Panc1 (cell line): Measurements from ENCODE around the gene ZC2HC1B.

Experiments
- POLR2AphosphoS5 ChIP-seq: IDR thresholded peaks from 2 replicates; pipeline ENCODE4 v1.6.1; 2012; ENCODE audit warnings: mild to moderate bottlenecking, low read depth, low read length, moderate library complexity
- SIN3A ChIP-seq: IDR thresholded peaks from 2 replicates; pipeline ENCODE4 v1.6.1; 2012; ENCODE audit warnings: low read depth, mild to moderate bottlenecking, low read length, moderate library complexity, borderline replicate concordance; ENCODE audit not compliant: insufficient read depth
- TF ChIP-seq, protein P1 (sequence below): fragments of 450-650 bp; IDR thresholded peaks from 2 replicates; pipeline ENCODE4 v1.5.1; 2017; ENCODE audit warnings: mild to moderate bottlenecking

DNA sequence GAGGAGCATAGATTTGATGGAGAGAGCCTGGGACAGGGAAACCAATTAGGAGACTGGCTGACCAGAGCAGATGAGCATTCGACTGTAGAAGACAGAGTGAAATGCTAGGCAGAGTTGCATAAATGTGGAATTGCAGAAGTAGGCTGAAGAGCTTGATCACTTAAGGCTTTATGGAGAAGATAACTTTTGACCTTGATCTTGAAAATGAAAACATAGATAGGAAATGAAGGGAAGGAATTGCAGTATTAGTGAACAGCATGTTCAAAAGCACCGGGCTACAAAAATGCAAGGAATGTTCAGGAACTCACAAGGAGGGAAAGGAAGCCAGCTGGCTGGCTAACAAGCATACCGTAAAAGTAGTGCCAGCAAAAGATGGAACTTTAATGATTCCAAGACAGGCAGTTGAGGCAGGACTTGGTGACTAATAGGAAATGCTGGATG, 41.7 kb upstream of the ZC2HC1B start:
- TF ChIP-seq, protein P1, sequence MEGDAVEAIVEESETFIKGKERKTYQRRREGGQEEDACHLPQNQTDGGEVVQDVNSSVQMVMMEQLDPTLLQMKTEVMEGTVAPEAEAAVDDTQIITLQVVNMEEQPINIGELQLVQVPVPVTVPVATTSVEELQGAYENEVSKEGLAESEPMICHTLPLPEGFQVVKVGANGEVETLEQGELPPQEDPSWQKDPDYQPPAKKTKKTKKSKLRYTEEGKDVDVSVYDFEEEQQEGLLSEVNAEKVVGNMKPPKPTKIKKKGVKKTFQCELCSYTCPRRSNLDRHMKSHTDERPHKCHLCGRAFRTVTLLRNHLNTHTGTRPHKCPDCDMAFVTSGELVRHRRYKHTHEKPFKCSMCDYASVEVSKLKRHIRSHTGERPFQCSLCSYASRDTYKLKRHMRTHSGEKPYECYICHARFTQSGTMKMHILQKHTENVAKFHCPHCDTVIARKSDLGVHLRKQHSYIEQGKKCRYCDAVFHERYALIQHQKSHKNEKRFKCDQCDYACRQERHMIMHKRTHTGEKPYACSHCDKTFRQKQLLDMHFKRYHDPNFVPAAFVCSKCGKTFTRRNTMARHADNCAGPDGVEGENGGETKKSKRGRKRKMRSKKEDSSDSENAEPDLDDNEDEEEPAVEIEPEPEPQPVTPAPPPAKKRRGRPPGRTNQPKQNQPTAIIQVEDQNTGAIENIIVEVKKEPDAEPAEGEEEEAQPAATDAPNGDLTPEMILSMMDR, result no peak
- TF ChIP-seq POLR2AphosphoS5, result no peak
- TF ChIP-seq SIN3A, result no peak
